Activated effector memory CD4-positive, alpha-beta T cell treated with anti-CD3 and anti-CD28 coated beads, Interleukin-2, amount 50 U/mL, for 16 hours (primary cell): ENCODE data around the gene UBE2S.

Experiments
- DNase-seq: peaks from one replicate; pipeline ENCODE4 v3.0.0-alpha.2; 2020

UBE2S gene

GRCh38 chr19:55358943-55359908 lies 48.4 kb downstream of the UBE2S start:
- DNase-seq: no peak

GRCh38 chr19:55358493-55358892 lies 49.1 kb downstream of the UBE2S start:
- DNase-seq: no peak

- DNase-seq: no peak
Measured at GRCh38 chr19:55355213-55355821, 52.3 kb downstream of the UBE2S start.

- no peak for DNase-seq
Measured at GRCh38 chr19:55354698-55355212, 52.8 kb downstream of the UBE2S start, which contains the start of gene COX6B2. TSS of gene COX6B2 (minus strand) at chr19:55354719. CDS start at chr19:55354521, 198 bp downstream.

- DNase-seq: peak; percentile 86
Measured at GRCh38 chr19:55353803-55354697, 53.5 kb downstream of the UBE2S start.

- DNase-seq: no peak
Measured at GRCh38 chr19:55353356-55353802, 54.2 kb downstream of the UBE2S start.

- DNase-seq: no peak
Measured at GRCh38 chr19:55352549-55353145, 54.9 kb downstream of the UBE2S start.

- no peak for DNase-seq
Measured at GRCh38 chr19:55352040-55352439, 55.5 kb downstream of the UBE2S start.

- DNase-seq: no peak
Measured at GRCh38 chr19:55350620-55351315, 56.8 kb downstream of the UBE2S start.
